Forelimb muscle (tissue), 1 donor: ENCODE measurements around the gene THSD8. TPM values are rescaled to one million over a fixed set of nuclear protein-coding genes. Genes with fewer than 3 reads are reported as not detected.
"Not testable (repeated sequence)": the region's sequence is repeated elsewhere in the genome, so short reads cannot be mapped to it uniquely, and the experiment has no call there.

Experiments
- DNase-seq: peaks from one replicate; pipeline ENCODE4 v3.0.0-alpha.2; 2013; ENCODE audit warnings: low read depth
- polyA plus RNA-seq: library from polyadenylated mRNA; unstranded; fragments of 120-200 nt; gene quantifications from one replicate; pipeline ENCODE4 v1.2.1, GENCODE V29; 2013; ENCODE audit not compliant: insufficient read length

Gene THSD8
- polyA plus RNA-seq, 1 donor, result 3.0 TPM

DNA sequence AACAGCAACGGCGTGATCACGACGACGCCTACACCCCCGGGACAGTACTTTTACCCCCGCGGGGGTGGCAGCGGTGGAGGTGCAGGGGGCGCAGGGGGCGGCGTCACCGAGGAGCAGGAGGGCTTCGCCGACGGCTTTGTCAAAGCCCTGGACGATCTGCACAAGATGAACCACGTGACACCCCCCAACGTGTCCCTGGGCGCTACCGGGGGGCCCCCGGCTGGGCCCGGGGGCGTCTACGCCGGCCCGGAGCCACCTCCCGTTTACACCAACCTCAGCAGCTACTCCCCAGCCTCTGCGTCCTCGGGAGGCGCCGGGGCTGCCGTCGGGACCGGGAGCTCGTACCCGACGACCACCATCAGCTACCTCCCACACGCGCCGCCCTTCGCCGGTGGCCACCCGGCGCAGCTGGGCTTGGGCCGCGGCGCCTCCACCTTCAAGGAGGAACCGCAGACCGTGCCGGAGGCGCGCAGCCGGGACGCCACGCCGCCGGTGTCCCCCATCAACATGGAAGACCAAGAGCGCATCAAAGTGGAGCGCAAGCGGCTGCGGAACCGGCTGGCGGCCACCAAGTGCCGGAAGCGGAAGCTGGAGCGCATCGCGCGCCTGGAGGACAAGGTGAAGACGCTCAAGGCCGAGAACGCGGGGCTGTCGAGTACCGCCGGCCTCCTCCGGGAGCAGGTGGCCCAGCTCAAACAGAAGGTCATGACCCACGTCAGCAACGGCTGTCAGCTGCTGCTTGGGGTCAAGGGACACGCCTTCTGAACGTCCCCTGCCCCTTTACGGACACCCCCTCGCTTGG lies 9.6 kb upstream of the THSD8 start:
- DNase-seq, result no peak

DNA sequence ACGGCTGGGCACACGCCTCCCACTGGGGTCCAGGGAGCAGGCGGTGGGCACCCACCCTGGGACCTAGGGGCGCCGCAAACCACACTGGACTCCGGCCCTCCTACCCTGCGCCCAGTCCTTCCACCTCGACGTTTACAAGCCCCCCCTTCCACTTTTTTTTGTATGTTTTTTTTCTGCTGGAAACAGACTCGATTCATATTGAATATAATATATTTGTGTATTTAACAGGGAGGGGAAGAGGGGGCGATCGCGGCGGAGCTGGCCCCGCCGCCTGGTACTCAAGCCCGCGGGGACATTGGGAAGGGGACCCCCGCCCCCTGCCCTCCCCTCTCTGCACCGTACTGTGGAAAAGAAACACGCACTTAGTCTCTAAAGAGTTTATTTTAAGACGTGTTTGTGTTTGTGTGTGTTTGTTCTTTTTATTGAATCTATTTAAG lies 9.0 kb upstream of the THSD8 start:
- DNase-seq, result no peak

DNA sequence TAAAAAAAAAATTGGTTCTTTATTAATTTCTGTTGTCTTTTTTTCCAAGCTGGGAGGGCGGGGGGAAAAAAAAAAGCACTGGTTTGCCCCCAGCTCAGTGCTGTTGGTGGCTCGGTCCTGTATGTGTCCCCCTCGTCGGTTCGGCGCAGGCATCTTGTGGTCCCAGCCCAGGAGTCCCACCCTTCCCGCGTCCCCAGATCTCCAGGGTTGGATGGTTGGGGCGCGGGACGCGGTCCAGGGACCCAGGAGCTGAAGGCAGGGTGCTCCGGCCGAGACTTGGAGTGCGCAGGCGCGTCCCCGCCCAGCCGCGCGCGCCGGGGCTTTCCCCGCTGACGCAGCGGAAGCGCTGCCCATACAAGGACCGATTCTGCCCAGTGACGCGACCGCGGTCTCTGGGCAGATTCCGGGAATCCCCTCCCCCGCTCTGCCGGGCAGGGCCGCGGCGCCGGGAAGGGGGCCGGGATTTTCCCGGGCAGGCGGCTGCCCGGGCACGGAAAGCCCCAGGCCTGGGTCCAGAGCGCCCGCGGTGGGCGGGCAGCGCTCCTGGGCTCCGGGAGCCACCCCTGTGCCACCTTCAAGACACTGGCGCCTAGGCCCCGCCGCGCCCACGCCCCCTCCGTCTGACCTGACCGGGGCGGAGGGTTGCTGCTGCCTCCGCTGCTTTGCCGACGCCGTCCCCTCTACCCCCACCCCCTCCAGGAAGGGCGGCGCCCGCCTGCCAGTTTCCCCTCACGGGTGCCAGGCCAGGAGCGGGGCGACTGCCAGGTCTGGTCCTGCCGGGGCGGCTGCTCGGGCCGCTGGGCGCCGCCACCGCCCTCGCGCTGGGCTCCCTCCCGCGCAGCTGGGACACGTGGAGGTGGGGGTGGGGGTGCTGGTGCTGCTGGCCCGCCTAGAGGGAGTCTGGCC lies 8.3 kb upstream of the THSD8 start:
- no peak for DNase-seq

DNA sequence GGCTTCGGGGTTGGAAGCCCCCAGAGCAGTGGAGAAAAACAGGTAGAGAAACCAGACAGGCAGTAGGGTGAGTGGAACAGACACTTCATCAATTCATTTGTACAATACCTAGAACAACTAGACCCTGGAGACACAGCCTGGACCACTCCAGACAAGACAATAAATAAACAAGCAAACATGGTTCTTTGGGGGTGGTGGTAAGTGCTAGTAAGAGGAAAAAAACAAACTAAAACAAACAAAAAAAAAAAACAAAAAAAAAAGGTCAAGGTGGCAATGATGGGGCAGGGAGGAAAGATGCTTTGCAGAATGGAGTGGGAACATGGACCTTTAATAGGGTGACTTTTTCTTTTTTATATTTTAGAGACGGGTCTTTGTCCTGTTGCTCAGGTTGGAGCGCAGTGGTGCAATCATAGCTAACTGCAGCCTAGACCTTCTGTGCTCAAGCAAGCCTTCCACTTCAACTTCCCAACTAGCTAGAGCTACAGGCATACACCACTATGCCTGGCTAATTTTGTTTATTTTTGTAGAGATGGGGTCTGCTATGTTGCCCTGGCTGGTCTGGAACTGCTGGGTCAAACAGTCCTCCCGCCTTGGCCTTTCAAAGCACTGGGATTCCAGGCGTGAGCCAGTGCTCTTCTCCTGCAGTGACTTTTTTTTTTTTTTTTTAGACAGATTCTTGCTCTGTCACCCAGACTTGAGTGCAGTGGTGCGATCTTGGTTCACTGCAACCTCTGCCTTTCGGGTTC lies 7.5 kb upstream of the THSD8 start:
- no peak for DNase-seq

DNA sequence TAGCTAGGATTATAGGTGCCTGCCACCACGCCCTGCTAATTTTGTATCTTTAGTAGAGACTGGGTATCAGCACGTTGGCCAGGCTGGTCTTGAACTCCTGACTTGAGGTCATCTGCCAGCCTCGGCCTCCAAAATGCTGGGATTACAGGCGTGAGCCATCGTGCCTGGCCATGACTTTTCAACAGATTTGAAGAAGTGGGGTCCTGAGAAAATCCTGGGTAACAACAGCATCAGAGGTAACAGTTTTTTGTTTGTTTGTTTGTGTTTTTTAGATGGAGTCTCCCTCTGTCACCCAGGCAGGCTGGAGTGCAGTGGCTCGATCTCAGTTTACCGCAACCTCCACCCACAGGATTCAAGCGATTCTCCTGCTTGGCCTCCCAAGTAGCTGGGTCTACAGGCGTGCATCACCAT lies 6.9 kb upstream of the THSD8 start:
- DNase-seq, result no peak

DNA sequence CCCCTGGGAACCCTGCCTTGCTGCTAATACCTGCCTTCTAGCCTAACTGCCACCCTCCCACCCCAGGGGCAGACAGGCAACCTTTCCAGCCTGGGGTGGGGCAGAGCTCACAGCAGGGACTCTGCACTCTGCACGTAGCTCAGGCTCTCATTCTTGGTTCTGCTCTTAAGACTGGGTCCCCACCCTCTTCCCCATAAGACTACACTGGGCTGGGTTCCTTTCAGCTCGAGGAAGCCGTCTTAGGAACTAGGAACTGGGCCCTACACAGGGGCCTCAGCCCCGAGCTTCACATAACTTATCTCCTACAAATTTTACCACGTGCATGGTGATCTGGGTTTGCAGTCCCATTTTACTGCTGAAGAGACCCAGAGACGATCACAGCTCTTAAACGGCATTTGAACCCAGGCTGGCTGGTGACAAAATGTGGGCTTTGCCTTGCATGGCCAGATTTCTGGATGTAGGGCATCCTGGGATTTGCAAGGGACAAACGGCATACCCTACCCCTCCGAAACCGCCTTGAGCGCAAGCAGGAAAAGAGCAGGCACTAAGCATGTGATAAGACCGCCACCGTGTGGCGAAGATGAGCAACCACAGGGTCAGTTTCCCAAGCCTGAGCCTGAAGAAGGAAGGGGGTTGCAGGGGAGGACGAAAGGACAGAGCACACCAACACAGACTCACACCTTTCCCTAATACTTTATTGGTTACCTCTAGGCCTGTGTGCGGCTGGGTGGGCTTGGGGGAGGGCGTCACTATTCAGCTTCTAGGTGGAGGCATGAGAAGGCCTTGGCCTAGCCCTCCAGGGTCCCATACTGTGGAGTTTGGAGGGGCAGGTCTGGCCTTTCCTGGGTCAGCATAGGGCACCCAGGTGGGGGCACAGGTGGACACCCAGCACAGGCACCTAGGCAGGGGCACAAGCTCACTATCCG lies 5.5 kb upstream of the THSD8 start:
- no peak for DNase-seq

DNA sequence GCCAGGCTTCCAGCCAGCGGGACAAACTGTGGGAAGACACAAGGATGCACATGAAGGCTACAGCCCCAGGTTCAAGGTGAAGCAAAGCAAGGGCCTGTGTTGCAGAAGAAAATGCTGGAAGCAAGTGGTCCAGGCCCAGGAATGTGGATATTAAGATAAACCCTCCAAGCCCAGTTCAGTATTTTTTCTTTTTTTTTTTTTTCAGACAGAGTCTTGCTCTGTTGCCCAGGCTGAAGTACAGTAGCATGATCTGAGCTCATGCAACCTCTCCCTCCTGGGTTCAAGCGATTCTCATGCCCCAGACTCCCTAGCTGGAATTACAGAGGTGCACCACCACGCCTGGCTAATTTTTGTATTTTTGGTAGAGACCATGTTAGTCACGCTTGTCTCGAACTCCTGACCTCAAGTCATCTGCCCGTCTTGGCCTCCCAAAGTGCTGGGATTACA lies 4.7 kb upstream of the THSD8 start:
- no peak for DNase-seq

DNA sequence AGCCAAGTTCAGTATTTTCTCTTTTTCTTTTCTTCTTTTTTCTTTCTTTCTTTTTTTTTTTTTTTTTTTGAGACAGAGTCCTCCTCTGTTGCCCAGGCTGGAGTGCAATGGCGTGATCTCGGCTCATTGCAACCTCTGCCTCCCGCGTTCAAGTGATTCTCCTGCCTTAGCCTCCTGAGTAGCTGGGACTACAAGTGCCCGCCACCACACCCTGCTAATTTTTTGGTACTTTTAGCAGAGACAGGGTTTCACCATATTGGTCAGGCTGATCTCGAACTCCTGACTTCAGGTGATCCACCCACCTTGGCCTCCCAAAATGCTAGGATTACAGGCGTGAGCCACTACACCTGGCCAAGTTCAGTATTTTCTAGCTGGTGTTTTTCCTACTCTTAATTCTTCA lies 4.3 kb upstream of the THSD8 start:
- not testable (repeated sequence) for DNase-seq

DNA sequence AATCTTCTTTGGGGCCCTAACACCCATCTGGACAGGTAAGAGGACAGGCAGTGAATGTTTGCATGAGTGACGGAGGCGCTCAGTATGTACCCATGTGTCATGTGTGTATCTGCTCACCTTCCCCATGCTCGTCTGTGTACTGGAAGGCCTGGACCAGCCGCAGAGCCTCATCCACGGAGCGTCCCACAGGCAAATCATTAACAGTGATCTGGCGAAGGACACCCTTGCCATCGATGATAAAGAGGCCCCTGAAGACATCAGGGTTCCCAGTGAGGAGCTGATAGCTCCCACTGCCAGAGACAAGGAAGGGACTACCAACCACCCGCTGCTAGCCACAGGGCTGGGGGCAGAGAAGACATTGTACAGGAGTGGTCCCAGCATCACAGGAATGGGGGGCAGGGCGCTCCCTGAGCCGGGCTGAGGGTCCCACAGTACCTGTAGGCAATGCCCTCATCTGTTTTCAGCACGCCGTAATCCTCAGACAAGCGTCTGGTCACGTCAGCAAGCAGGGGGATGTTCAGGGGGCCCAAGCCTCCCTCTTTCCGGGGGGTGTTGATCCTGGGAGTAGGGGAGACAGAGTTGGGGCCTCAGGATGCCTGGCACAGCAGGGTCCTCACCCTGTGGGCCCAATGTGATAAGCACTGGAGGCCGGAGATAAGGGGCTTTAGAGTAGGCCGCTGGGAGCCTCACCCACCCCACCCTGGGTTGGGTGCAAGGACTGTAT lies 2.0 kb upstream of the THSD8 start:
- DNase-seq, result no peak

DNA sequence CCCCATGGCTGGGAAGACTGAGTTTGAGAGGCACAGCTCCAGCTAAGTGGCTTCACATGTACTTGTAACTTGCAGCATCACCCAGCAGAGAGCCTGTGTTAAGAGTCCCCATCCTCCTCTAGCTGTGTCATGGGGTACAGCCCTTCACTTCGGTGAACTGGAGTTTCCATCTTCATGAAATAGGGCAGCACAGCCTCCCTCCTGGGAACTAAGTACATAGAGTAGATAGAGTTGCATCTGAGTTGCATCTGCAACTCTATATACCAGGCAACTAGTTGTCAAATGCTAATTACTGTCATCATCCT lies 1.5 kb upstream of the THSD8 start:
- no peak for DNase-seq

DNA sequence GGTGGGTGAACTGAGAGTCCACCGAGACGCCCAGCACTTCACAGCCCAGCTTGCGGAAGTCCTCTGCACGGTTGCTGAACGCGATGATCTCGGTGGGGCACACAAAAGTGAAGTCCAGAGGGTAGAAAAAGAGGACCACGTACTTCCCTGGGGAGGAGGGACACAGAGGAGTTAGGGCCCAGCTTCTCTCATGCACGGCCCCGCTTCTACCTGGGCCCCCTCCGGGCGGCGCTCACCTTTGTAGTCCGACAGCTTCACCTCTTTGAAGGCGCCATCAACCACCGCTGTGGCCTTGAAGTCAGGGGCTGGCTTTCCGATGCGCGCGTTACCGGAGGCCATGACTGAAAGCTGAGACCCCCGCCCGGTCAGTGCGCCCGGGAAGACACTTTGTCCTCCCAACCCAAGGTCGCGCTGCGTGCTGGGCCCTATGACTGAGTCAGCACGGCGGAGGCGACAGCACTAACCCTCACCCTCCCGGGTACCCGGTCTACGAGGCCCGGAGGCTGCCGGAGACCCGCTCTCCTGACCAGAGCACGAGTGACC lies 875 bp upstream of the THSD8 start:
- no peak for DNase-seq

DNA sequence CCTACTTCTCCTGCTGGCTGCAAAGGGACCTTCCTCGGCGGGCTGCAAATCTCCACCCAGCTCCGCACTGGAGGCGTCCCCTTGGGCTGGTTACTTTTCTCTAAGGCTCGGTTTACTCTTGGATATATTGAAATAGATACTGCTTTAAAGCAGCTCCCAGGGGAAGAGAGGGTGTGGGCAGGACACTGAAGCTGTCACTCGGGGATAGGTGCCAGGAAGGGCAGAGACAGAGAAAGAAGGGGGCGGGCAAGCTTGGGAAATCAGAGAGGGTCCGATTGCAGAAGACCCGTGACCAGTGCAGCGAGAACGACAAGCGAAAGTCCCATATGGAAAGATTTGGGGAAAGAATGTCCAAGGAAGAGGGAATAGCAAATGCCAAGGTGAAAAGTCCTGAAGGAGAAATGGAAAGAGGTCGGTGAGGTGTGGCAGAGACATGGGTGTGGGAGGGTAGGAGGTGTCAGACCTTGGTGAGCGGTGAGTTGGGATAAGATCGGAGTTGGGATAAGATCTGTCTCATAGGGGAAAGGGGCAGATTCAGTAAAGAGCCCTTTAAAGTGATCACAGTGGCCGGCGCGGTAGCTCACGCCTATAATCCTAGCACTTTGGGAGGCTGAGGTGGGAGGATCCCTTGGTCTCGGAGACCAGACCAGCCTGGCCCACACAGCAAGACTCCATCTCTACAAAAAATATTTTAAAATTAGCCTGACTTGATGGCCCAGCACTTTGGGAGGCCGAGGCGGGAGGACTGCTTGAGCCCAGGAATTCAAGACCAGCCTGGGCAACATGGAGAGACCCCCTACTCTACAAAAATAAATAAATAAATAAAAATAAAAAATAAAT lies 618 bp downstream of the THSD8 start:
- no peak for DNase-seq

DNA sequence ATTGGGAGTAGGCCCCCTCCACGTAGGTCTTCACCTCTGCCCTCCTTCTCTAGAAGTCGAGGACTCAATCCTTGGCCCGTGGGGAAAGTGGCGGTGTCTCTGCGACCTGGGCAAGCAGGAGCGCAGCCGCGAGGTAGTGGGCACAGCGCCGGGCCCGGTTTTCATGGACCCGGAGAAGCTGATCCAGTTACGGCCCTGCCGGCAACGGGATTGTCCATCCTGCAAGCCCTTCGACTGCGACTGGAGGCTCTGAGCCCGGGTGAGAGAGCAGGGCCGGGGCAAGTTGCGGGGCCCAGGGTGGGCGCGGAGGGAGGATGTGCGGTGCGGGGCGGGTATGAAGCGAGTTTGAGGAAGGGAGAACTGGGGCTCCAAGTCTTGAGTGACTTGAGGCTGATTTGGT lies 2.2 kb downstream of the THSD8 start:
- no peak for DNase-seq

DNA sequence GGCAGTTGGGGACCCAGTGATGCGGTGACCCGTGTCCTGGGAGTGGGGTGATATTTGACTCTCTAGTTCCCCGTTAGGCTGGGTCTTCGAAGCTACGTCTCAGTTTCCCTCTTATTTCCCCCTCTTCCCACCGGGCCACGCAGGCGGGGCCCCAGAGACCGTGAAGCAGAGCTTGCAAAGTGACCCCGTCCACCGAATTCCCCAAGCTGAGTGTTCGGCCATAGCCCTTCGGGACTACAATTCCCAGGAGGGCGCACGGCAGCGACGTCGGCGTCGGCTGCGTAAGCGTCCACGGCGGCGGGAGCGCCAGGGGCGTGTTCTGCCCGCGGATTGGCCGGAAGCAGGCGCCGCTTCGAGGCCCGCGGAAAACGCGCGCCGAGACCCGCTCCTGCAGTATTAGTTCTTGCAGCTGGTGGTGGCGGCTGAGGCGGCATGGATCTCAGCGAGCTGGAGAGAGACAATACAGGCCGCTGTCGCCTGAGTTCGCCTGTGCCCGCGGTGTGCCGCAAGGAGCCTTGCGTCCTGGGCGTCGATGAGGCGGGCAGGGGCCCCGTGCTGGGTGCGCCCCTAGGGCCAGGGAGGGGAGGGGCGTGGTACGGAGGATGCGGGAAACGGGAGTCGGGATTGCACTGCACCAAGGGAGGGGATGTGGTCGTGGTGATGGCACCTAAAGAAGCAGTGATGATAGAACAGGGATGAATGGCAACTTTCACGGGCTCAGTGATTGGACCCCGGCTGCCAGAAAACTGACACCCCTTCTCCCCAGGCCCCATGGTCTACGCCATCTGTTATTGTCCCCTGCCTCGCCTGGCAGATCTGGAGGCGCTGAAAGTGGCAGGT lies 4.6 kb downstream of the THSD8 start, which contains the start of gene RNASEH2A:
Gene RNASEH2A (plus strand): TSS at position 343 of the 840 bp plus-strand sequence. CDS start 90 bp downstream, at position 433.
- no peak for DNase-seq

DNA sequence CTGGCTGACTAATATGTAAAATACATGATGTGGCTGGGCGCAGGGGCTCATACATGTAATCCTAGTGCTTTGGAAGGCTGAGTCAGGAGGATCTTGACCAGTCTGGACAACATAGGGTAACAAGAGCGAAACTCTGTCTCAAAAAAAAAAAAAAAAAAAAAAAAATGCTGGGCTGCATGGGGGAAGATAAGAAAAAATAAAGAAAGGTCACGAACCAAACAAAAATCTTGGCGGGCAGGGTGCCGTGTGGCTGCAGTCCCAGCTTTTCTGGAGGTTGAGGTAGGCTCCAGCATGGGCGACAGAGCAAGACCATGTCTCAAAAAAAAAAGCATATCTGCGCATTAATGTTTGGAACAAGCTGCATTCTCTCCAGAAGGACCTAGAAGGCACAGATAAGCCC lies 13.2 kb downstream of the THSD8 start:
- DNase-seq, result no peak

DNA sequence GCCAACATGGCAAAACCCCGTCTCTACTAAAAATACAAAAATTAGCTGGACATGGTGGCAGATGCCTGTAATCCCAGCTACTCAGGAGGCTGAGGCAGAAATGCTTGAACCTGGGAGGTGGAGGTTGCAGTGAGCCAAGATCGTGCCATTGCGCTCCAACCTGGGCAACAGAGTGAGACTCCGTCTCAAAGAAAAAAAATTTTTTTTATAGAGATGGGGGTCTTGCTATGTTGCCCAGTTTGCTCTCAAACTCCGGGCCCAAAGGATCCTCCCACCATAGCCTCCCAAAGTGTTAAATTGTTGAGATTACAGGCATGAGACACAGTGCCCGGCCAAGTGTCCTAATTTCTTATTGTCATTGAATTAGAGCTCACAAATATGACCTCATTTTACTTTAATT lies 15.3 kb downstream of the THSD8 start:
- DNase-seq, result not testable (repeated sequence)

DNA sequence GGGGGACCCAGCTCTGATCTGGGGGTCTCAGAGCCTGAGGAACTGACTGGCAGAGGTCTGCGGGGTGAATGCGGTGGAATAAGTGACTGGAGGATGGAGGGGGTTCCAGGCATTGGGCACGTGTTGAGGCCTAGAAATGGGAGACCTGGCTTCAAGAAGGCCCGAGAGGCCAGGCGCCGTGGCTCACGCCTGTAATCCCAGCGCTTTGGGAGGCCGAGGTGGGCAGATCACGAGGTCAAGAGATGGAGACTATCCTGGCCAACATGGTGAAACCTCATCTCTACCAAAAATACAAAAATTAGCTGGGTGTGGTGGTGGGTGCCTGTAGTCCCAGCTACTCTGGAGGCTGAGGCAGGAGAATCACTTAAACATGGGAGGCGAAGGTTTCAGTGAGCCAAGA lies 15.9 kb downstream of the THSD8 start:
- not testable (repeated sequence) for DNase-seq

DNA sequence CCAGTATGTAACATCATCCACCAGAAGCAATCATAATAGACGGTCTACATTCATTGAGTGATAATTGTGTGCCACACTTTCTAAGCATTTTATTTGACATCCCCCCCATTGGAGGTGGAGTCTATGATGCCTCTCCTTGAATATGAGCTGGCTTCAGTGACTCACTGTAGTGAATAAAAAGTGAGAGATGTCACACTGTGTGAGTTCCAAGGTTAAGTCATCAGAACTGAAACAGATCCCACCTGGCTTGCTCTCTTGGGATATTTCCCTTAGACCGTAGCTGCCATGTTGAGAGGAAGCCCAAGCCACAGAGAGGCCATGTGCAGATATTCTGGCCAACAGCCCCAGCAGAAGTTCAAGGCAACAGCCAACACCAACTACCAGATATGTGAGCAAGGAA lies 19.9 kb downstream of the THSD8 start:
- DNase-seq, result no peak
